K562 (cell line): ENCODE measurements around the gene PPTC7. TPM values are rescaled to one million over a fixed set of nuclear protein-coding genes. Genes with fewer than 3 reads are reported as not detected.

Experiments used
- C11orf30 ChIP-seq: fragments of 450-650 bp; IDR thresholded peaks from 2 replicates; pipeline ENCODE4 v1.6.1; 2016; ENCODE audit warnings: low read depth, mild to moderate bottlenecking
- ESRRA ChIP-seq: fragments of 450-650 bp; IDR thresholded peaks from 2 replicates; pipeline ENCODE4 v1.6.1; 2014; ENCODE audit warnings: low read depth, mild to moderate bottlenecking, moderate library complexity, borderline replicate concordance
- FOXJ3 ChIP-seq: sonication (generic); formaldehyde crosslinking; IDR thresholded peaks from 2 replicates; pipeline ENCODE4 v1.4.0; 2020; ENCODE audit warnings: mild to moderate bottlenecking, missing genetic modification reagents
- GATA2 ChIP-seq: sonication (generic); formaldehyde crosslinking; IDR thresholded peaks from 2 replicates; pipeline ENCODE4 v1.4.0; 2020; ENCODE audit warnings: mild to moderate bottlenecking, missing genetic modification reagents
- HINFP ChIP-seq: fragments of 450-650 bp; conservative IDR thresholded peaks from 2 replicates; pipeline ENCODE4 v1.6.1; 2016; ENCODE audit warnings: missing genetic modification characterization, low read depth, mild to moderate bottlenecking, control low read depth, missing compliant biosample characterization
- MAFK ChIP-seq: IDR thresholded peaks from 2 replicates; pipeline ENCODE4 v1.6.1; 2011; ENCODE audit warnings: low read length, improper control_type of control experiment
- POLR2H ChIP-seq: IDR thresholded peaks from 2 replicates; pipeline ENCODE4 v1.6.1; 2016; ENCODE audit warnings: missing genetic modification characterization, low read depth, mild to moderate bottlenecking, control low read depth, missing compliant biosample characterization, moderate library complexity
- RBFOX2 ChIP-seq: fragments of 200-400 bp; formaldehyde crosslinking; IDR thresholded peaks from 2 replicates; pipeline ENCODE4 v1.6.1; 2017; ENCODE audit warnings: low read depth, mild to moderate bottlenecking, low read length, moderate library complexity
- RBM34 ChIP-seq: fragments of 200-400 bp; formaldehyde crosslinking; IDR thresholded peaks from 2 replicates; pipeline ENCODE4 v1.6.1; 2018; ENCODE audit warnings: low read length, borderline replicate concordance; ENCODE audit not compliant: insufficient read depth
- SETDB1 ChIP-seq: IDR thresholded peaks from one replicate; pipeline ENCODE4 v1.6.1; 2012; ENCODE audit warnings: low read length, control low read depth, inconsistent platforms
- TARDBP ChIP-seq: fragments of 450-650 bp; IDR thresholded peaks from 2 replicates; pipeline ENCODE4 v1.6.1; 2016
- TEAD1 ChIP-seq, 2 experiments: fragments of 450-650 bp in 1 of 2; sonication (generic) in 1 of 2; formaldehyde crosslinking; IDR thresholded peaks; 2 replicates each; pipeline versions ENCODE4 v1.4.0 to v1.8.0; 2020 to 2022; ENCODE audit warnings: mild to moderate bottlenecking in 2 of 2, missing genetic modification reagents in 1 of 2
- ZBTB43 ChIP-seq: sonication (generic); formaldehyde crosslinking; IDR thresholded peaks from 2 replicates; pipeline ENCODE4 v1.8.0; 2023; ENCODE audit warnings: mild to moderate bottlenecking, missing genetic modification reagents
- ZBTB8A ChIP-seq: fragments of 450-650 bp; IDR thresholded peaks from 2 replicates; pipeline ENCODE4 v1.6.1; 2018; ENCODE audit warnings: mild to moderate bottlenecking, moderate library complexity; ENCODE audit not compliant: partially characterized antibody
- ZFP36 ChIP-seq: fragments of 150-350 bp; IDR thresholded peaks from 2 replicates; pipeline ENCODE4 v1.6.1; 2018; ENCODE audit warnings: low read length, low read depth; ENCODE audit not compliant: partially characterized antibody
- ZNF232 ChIP-seq: sonication (generic); formaldehyde crosslinking; IDR thresholded peaks from 2 replicates; pipeline ENCODE4 v1.8.0; 2022; ENCODE audit warnings: mild to moderate bottlenecking, missing genetic modification reagents
- ZNF274 ChIP-seq: IDR thresholded peaks from 2 replicates; pipeline ENCODE4 v1.6.1; 2011; ENCODE audit warnings: low read depth, mild to moderate bottlenecking, low read length, moderate library complexity, borderline replicate concordance
- ZNF764 ChIP-seq: fragments of 250-450 bp; sonication (Bioruptor Pico); IDR thresholded peaks from 2 replicates; pipeline ENCODE4 v1.4.0; 2020; ENCODE audit warnings: low read depth, mild to moderate bottlenecking, moderate library complexity
- ZNF77 ChIP-seq: fragments of 250-450 bp; sonication (Bioruptor Pico); IDR thresholded peaks from 2 replicates; pipeline ENCODE4 v1.5.0; 2020
- polyA plus RNA-seq, 8 experiments: library from polyadenylated mRNA; depleted of rRNA in 4 of 8; stranded (reverse) in 5 of 8; unstranded in 3 of 8; fragments of >200 nt; fragmentation: Nextera tagmentation in 2 of 8; fragmentation: Illumina TruSeq in 1 of 8; extraction: Ambion mirVana in 2 of 8; extraction: Trizol in 1 of 8; gene quantifications; 2 replicates each; pipeline versions ENCODE4 v1.2.1 to v1.2.3, GENCODE V29; 2011 to 2014; ENCODE audit warnings: inconsistent platforms in 1 of 8, missing spikeins in 1 of 8
- total RNA-seq, 7 experiments: library from RNA; depleted of rRNA in 6 of 7; stranded (reverse); fragments of >200 nt in 6 of 7; fragmentation: Illumina TruSeq in 2 of 7; extraction: Trizol in 2 of 7; gene quantifications; 2 replicates each; pipeline versions ENCODE4 v1.2.1 to v1.2.3, GENCODE V29; 2011 to 2021; ENCODE audit warnings: low replicate concordance in 1 of 7
- TF ChIP-seq, protein P1 (sequence below): fragments of 450-650 bp; IDR thresholded peaks from 2 replicates; pipeline ENCODE4 v1.6.1; 2014; ENCODE audit warnings: low read depth, mild to moderate bottlenecking, moderate library complexity, borderline replicate concordance
- TF ChIP-seq, protein P2 (sequence below): fragments of 200-800 bp; sonication (Bioruptor generic); IDR thresholded peaks from 2 replicates; pipeline ENCODE4 v1.6.1; 2017; ENCODE audit warnings: missing genetic modification characterization, missing compliant biosample characterization

The PPTC7 gene
- total and polyA plus RNA-seq, 9 of the 15 experiments (the other 6 are each of a cell fraction or from before 2014, with no cell fraction given) = 2.6 to 23.1 (median 11.9) TPM

- TF ChIP-seq RBM34 (no peak), POLR2H (tag) (peak; percentile 14; the same call in 1 of the 2 replicates), ZNF232 (CRISPR knock-in tag) (no peak), ZBTB8A (no peak), ZFP36 (no peak), HINFP (no peak; the same call in 1 of the 2 replicates), GATA2 (no peak), ZNF764 (CRISPR knock-in tag) (no peak), SETDB1 (no peak), C11orf30 (no peak), ESRRA (no peak), MAFK (no peak), TEAD1 (CRISPR knock-in tag; IDR thresholded peaks at IDR 0.05) (no peak), TARDBP (no peak; the same call in 1 of the 2 replicates), RBFOX2 (peak; percentile 85), ZNF274 (no peak), ZBTB43 (CRISPR knock-in tag) (no peak), ZNF77 (no peak), FOXJ3 (CRISPR knock-in tag) (no peak)
- TF ChIP-seq, protein P1, sequence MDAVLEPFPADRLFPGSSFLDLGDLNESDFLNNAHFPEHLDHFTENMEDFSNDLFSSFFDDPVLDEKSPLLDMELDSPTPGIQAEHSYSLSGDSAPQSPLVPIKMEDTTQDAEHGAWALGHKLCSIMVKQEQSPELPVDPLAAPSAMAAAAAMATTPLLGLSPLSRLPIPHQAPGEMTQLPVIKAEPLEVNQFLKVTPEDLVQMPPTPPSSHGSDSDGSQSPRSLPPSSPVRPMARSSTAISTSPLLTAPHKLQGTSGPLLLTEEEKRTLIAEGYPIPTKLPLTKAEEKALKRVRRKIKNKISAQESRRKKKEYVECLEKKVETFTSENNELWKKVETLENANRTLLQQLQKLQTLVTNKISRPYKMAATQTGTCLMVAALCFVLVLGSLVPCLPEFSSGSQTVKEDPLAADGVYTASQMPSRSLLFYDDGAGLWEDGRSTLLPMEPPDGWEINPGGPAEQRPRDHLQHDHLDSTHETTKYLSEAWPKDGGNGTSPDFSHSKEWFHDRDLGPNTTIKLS = 0 out of 2 replicates have a peak, but pooled peaks have one; percentile 10
- TF ChIP-seq, protein P2, sequence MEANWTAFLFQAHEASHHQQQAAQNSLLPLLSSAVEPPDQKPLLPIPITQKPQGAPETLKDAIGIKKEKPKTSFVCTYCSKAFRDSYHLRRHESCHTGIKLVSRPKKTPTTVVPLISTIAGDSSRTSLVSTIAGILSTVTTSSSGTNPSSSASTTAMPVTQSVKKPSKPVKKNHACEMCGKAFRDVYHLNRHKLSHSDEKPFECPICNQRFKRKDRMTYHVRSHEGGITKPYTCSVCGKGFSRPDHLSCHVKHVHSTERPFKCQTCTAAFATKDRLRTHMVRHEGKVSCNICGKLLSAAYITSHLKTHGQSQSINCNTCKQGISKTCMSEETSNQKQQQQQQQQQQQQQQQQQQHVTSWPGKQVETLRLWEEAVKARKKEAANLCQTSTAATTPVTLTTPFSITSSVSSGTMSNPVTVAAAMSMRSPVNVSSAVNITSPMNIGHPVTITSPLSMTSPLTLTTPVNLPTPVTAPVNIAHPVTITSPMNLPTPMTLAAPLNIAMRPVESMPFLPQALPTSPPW (CRISPR knock-in tag) = peak; percentile 74
These were observed at the start of gene PPTC7 (continued) for GRCh38 chr12:110583137-110584059.
